ENCODE measurements around the gene ST8SIA5.

ST8SIA5 gene

GRCh38 chr18:46629361-46629760, 127.5 kb downstream of the ST8SIA5 start:
- DNase-seq (ENCODE audit: low read depth, low spot score) = no peak

GRCh38 chr18:46628206-46628605, 128.6 kb downstream of the ST8SIA5 start:
- no peak for DNase-seq (ENCODE audit: low read depth, low spot score)

GRCh38 chr18:46627136-46627535, 129.7 kb downstream of the ST8SIA5 start:
- DNase-seq (ENCODE audit: low read depth, low spot score) = no peak

- no peak for DNase-seq (ENCODE audit: low read depth, low spot score)
Observed at GRCh38 chr18:46625069-46625468, 131.8 kb downstream of the ST8SIA5 start.

- DNase-seq (ENCODE audit: low read depth, low spot score) = no peak
Observed at GRCh38 chr18:46624127-46624526, 132.7 kb downstream of the ST8SIA5 start.

GRCh38 chr18:46623541-46623940, 133.3 kb downstream of the ST8SIA5 start:
- DNase-seq (ENCODE audit: low read depth, low spot score) = no peak

- no peak for DNase-seq (ENCODE audit: low read depth, low spot score)
Observed at GRCh38 chr18:46622999-46623398, 133.9 kb downstream of the ST8SIA5 start.

- DNase-seq (ENCODE audit: low read depth, low spot score) = no peak
Observed at GRCh38 chr18:46622451-46622850, 134.4 kb downstream of the ST8SIA5 start.

- no peak for DNase-seq (ENCODE audit: low read depth, low spot score)
Observed at GRCh38 chr18:46621871-46622270, 135.0 kb downstream of the ST8SIA5 start.

GRCh38 chr18:46621111-46621766, 135.6 kb downstream of the ST8SIA5 start:
- no peak for DNase-seq (ENCODE audit: low read depth, low spot score)

GRCh38 chr18:46619559-46619958, 137.3 kb downstream of the ST8SIA5 start:
- DNase-seq (ENCODE audit: low read depth, low spot score) = no peak

All from activated CD4-positive, CD25-positive, alpha-beta regulatory T cell treated with anti-CD3 and anti-CD28 coated beads, Interleukin-2, amount 50 U/mL, for 16 hours (primary cell).